GM18526 (cell line): ENCODE results near the gene YDJC.

ENCODE experiments used
- POLR2A ChIP-seq: IDR thresholded peaks from 3 replicates; pipeline ENCODE4 v1.6.1; 2011; ENCODE audit not compliant: insufficient read length; ENCODE audit errors: extremely low read depth

Gene YDJC

GRCh38 chr22:21599053-21599893, 30.5 kb downstream of the YDJC start:
- TF ChIP-seq POLR2A = no peak

DNA sequence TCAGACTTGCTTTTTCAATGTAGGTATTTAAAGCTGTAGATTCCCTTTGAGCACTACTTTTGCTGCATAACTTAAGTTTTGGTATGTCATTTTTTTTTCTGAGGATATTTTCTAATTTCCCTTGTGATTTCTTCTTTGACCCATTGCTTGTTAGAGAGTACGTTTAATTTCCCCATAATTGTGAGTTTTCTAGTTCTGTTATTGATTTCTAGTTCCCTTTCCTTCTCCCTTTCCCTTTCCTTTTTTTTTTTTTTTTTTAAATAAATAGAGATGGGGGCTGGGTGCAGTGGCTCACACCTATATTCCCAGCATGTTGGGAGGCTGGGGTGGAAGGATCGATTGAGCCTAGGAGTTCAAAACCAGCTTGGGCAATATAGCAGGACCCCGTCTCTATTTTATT, 31.5 kb downstream of the YDJC start:
- no peak for TF ChIP-seq POLR2A

DNA sequence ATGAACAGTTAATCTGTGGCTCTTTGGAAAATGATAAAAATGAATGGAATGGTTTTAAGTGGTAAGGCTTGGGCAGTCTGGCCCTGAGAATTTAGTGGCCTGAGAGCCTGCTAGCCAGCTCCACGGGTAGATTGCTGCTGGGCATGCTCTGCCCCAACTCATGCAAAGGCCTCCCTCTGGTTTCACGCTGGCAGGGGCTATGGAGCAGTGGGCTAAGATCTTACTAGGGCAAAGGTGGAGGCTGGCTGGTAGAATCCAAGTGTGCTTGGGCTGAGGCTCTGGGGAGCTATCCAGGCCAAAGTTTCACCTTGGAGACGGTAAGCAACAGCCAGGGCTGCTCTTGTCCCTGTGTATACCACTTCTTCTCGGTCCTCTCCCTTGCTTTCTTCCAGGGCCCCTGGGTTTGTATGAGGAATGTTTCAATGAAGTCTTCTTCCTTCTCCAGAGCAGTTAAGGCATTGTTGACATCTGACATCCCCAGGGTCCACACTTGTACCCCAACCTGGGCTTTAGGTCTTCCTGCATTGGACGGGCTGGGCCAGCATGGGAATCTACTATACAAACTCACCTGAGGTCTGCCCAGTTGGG, 34.9 kb downstream of the YDJC start:
- TF ChIP-seq POLR2A = no peak

DNA sequence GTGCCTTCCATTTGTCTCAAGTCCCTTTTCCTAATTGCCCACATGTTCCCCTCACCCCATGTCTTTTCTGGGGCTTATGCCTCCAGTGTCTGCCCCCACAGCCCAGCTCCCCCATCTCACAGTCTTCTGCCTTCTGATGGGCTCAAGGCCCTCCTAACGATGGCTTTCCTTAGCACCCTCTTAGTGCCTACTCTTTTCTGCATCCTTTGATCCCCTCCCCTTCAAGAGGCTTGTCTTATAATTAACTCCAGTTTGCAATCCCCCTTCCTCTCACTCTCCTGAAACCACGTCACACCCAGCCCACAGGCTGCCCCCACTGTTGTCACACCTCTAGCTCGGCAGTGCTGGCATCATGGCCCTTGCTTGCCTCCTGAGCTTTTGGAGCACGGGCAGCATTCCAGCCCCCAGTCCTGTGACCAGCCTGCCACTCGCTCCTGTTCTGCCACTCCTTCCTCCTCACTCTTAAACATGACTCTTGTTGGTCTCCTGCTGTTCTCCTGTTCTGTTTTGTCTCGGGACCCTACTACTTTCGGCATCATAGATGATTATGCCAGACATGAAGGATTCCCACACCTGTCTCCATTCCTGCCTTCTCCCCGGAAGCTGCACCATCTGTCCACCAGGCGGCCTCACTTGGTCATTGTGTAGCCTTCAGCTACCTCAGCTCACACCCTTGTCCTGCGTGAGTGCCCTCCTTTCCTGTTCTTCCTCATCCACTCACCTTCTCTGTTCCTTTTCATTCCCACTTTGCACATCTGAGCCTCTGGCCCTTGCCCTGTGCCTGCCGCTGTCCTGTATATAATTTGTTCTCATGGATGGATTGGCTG, 36.2 kb downstream of the YDJC start:
- no peak for TF ChIP-seq POLR2A

GRCh38 chr22:21592422-21592821, 37.4 kb downstream of the YDJC start:
- no peak for TF ChIP-seq POLR2A

DNA sequence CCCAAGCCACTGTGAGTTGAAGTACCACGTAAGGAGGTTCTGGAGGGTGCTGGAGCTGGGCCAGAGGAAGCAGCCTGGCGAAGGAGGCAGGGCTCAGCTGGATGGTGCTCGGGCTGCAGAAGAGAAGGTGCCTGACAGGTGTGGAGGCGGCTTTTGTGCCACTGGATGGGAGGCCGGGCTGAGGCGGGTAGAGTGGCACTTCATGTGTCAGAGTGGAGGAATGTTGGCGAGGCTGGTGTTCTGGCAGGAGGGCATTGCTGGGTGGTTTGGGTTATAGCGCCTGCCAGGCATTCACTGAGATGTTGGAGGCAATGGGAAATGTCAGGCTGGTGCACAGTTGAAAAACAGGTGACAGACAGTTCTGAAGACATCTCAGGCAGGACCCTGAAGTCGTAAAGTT, 38.1 kb downstream of the YDJC start:
- TF ChIP-seq POLR2A = no peak

DNA sequence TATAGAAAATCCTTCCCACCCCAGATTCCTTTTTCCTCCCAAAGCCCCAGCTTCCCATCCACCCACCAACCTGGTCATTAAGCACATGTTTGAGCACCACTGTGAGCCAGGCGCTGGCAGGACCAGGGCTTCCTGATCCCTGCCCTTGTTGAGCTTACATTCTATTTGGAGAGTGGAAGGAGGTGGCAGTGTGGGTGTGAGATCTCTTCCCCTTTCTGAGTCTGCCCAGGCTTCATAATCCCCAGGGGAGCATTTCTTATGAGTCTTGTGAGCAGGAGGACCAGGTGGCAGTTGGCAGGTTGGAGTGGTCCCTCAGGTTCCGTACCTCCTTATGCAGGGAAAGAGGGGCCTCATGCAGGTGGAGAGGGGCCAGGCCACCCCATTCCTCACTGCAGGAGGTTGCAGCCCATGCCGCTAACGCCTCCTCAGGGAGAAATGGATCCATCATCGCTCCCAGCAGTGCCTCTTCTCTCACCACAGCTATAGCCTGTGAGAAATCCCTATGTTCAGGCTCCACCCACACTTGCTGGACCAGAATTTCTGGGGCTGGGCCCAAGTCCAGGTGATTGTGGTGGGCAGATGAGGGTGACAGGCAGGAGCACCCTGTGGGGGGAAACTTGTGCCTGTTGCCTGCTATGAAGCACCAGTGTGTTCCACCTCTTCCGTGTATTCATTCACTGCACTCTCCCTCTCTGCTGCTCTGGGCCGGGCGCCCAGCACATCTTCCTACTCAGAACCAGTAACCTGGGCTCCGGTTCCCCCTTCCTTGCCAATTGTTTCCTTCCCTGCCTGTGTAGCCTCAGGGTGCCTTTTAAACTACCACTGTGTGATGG, 38.8 kb downstream of the YDJC start:
- no peak for TF ChIP-seq POLR2A

DNA sequence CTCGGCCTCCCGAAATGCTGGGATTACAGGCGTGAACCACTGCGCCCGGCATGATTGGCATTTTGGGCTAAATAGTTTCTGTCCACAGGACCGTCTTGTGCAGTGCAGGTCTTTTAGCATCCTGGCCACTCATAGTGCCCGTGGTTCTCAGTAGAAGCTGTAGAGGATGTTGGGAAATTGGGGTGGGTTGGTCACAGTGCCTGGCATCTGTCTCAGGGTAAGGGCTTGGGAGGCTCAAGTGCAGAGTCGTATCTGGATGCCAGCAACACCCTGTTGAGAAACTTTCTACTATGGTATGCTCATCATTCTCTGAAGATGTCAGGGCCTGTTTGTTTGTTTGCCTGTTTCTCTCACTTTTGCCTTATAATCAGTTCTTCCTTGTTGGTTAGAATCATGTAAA, 40.4 kb downstream of the YDJC start:
- TF ChIP-seq POLR2A = no peak

DNA sequence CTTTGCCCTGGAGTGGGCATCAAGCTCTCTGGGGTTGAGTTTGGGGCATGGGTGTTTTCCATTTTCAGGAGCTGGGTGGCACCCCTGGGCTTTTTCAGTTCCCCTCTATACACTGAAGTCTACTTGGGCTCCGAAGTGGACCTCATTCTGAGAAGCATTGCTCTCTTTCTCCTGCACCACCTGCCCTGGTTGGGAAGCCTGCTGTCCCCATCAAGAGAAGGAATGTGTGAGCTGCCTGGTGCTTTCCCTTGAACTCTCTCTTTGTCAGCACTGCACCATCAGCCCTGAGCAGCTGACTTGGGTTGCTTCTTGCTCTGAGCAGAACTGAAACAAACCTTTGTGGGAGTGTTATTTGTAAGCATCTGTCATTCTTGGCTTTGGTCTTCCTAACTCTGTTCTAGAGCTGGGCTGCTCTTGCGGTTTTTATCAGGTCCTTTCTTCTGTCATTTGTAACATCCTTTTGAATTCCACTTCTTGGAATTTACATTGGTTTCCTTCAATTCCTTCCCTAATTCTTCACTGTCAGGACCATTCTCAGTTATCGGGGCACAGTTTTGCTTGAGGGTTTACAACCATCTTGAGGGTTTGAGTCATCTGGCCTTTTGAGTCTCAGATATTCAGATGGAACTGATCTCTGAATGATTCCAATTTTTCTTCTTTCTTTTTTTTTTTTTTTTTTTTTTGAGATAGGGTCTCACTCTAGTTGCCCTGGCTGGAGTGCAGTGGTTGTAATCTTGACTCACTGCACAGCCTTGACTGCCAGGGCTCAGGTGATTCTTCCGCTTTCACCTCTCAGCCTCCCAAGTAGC, 41.8 kb downstream of the YDJC start:
- TF ChIP-seq POLR2A = no peak

DNA sequence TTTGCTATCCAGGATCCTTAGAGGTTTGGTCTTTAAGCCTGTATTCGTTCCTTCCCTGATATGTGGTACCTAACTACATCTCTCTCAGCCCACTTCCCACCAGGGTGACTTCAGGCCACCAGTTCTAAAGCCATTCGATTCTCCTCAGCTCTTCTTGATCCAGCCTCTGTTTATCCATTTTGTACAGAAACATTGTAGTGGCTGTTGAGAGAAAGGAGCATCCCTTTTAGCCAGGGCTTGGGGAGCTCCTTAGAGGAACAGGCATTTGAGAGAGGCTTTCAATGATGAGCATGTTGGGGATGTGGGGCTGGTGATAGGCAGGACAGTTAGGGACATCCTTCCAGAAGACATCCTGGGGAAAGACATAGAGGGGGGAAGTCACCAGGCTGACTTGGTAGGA, 44.4 kb downstream of the YDJC start:
- no peak for TF ChIP-seq POLR2A

DNA sequence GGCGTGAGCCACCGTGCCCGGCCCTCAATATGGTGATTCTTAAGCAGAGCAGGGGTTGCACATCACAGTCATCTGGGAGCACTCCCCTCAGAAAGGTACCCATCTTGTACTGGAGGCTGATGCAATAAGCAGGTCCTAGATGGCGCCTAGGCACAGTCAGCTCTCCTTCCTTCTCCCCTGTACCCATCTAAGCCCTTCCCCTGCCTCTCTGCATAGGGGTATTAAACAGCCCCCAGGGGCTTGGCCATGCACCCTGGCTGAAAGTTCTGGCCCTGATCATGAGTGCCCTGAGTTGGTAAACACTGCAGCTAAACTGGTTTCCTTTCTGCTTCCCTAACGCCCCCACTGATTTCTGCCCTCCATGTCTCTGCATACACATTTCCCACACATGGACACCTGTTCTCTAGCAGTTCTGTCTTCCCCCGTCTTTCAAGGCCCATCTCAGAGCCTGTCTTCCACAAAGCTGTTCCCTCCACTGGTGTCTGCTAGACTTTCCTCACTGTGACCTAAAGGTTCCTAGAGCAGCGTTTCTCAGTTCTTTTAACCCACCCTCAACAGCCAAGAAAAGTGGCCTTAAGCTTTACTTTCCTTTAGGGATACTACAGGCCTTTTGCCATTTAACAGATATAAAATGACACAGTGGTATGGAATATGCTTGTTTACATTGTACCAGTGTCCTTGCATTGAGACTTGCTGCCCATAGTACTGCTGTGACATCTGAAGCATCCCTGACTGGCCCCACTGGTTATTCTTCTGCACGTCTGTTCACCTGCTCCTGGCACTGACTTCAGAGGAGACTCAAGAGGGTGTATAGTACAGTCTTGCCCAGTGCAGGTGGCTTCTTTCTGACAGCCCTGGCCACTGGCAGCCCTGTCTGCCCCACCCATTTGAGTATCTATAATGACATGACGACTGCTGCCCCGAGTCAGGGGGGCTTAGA, 46.8 kb downstream of the YDJC start:
- no peak for TF ChIP-seq POLR2A

DNA sequence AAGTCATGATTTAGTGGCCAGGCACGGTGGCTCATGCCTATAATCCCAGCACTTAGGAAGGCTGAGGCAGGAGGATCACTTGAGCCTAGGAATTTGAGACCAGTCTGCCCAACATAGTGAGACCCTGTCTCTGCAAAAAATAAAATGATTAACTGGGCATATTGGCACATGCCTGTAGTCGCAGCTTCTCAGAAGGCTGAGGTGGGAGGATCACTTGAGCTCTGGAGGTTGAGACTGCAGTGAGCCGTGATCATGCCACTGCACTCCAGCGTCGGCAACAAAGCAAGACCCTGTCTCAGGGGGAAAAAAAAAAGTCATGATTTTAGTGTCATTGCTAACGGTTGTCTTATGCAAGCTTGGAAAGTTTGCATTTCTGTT, 50.4 kb downstream of the YDJC start:
- no peak for TF ChIP-seq POLR2A
